Measurements from ENCODE around the gene SOX13. TPM values are rescaled to one million over a fixed set of nuclear protein-coding genes. Genes with fewer than 3 reads are reported as not detected.

The SOX13 gene
- polyA plus RNA-seq, 3 donors: 0.52 TPM; not detected in 2

DNA sequence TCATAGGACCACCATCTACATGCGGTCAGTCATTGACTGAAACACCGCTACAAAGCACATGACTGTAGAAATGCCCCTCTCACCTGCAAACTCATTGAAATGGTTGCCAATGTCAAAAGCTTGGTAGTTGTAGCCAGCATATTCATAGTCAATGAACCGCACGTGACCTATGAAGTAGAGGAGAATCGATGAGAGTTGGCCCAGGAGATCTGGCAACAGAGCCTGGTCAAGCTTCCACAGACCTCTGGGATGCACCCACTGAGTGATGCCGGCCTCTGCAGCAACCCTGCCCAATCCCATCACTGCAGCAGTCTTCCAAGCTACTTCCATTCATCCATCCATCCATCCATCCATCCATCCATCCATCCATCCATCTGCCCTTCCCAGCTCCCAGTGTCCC is 67.0 kb downstream of the SOX13 start:
- Histone ChIP-seq H2AFZ (ENCODE audit: insufficient read depth, low read depth, low read length, poor library complexity, severe bottlenecking) (no peak overlapping the region), H3K4me1 (ENCODE audit: control insufficient read depth in 1 of 2, insufficient read depth in 2 of 2, low read length in 2 of 2) (no peaks in the 10 kb centered on the region), H3K79me2 (ENCODE audit: insufficient read depth, low read length) (no peaks in the 10 kb centered on the region), H3K36me3 (replicated peaks in 1 of 2; ENCODE audit: control insufficient read depth in 1 of 2, insufficient read depth in 2 of 2, low read length in 2 of 2) (no peaks in the 10 kb centered on the region), H3K9me3 (replicated peaks in 1 of 2; ENCODE audit: control insufficient read depth in 1 of 2, insufficient read depth in 1 of 2, low read length in 2 of 2) (no peaks in the 10 kb centered on the region), H4K20me1 (ENCODE audit: insufficient read depth, low read length) (no peaks in the 10 kb centered on the region), H3K4me3 (replicated peaks in 1 of 3; ENCODE audit: low read depth in 2 of 3, low read length in 3 of 3) (no peak overlapping the region), H3K27ac (ENCODE audit: low read depth in 1 of 2, low read length in 2 of 2) (no peak overlapping the region), H3K4me2 (replicated peaks; ENCODE audit: extremely low read depth, low read length, poor library complexity, severe bottlenecking) (no peak overlapping the region), H3K27me3 (ENCODE audit: control insufficient read depth in 2 of 2, insufficient read depth in 2 of 2, low read length in 2 of 2) (no peaks in the 10 kb centered on the region), H3K9ac (ENCODE audit: insufficient read depth, low read length, poor library complexity, severe bottlenecking) (no peak overlapping the region)
- TF ChIP-seq, protein P1, sequence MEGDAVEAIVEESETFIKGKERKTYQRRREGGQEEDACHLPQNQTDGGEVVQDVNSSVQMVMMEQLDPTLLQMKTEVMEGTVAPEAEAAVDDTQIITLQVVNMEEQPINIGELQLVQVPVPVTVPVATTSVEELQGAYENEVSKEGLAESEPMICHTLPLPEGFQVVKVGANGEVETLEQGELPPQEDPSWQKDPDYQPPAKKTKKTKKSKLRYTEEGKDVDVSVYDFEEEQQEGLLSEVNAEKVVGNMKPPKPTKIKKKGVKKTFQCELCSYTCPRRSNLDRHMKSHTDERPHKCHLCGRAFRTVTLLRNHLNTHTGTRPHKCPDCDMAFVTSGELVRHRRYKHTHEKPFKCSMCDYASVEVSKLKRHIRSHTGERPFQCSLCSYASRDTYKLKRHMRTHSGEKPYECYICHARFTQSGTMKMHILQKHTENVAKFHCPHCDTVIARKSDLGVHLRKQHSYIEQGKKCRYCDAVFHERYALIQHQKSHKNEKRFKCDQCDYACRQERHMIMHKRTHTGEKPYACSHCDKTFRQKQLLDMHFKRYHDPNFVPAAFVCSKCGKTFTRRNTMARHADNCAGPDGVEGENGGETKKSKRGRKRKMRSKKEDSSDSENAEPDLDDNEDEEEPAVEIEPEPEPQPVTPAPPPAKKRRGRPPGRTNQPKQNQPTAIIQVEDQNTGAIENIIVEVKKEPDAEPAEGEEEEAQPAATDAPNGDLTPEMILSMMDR (IDR thresholded peaks at IDR 0.05): no peak
- H3K27me3 Mint-ChIP-seq (ENCODE audit: low read depth in 3 of 3): peaks cover 6 to 13% (median 10%) of the 10 kb centered on the region in 3 donors
- H3K4me1 Mint-ChIP-seq: no peaks in the 10 kb centered on the region
- DNase-seq: no peak
- no peaks in the 10 kb centered on the region for H3K9me3 Mint-ChIP-seq
- H3K27ac Mint-ChIP-seq: no peak overlapping the region
- intact Hi-C loops (cut with micrococcal nuclease): no loop called here
- no peak overlapping the region for H3K4me3 Mint-ChIP-seq
- no peaks in the 10 kb centered on the region for H3K36me3 Mint-ChIP-seq
- 90% methylated on average over 1 of the region's 6 CpGs for WGBS (ENCODE audit: insufficient coverage)

- Histone ChIP-seq H3K79me2 (ENCODE audit: insufficient read depth, low read length) (no peaks in the 10 kb centered on the region), H2AFZ (ENCODE audit: insufficient read depth, low read depth, low read length, poor library complexity, severe bottlenecking) (no peak overlapping the region), H3K4me3 (replicated peaks in 1 of 3; ENCODE audit: low read depth in 2 of 3, low read length in 3 of 3) (no peak overlapping the region), H3K9me3 (replicated peaks in 1 of 2; ENCODE audit: control insufficient read depth in 1 of 2, insufficient read depth in 1 of 2, low read length in 2 of 2) (no peaks in the 10 kb centered on the region), H3K27ac (ENCODE audit: low read depth in 1 of 2, low read length in 2 of 2) (no peak overlapping the region), H3K36me3 (replicated peaks in 1 of 2; ENCODE audit: control insufficient read depth in 1 of 2, insufficient read depth in 2 of 2, low read length in 2 of 2) (no peaks in the 10 kb centered on the region), H3K27me3 (ENCODE audit: control insufficient read depth in 2 of 2, insufficient read depth in 2 of 2, low read length in 2 of 2) (no peaks in the 10 kb centered on the region), H3K4me2 (replicated peaks; ENCODE audit: extremely low read depth, low read length, poor library complexity, severe bottlenecking) (no peak overlapping the region), H4K20me1 (ENCODE audit: insufficient read depth, low read length) (no peaks in the 10 kb centered on the region), H3K4me1 (ENCODE audit: control insufficient read depth in 1 of 2, insufficient read depth in 2 of 2, low read length in 2 of 2) (no peaks in the 10 kb centered on the region), H3K9ac (ENCODE audit: insufficient read depth, low read length, poor library complexity, severe bottlenecking) (no peak overlapping the region)
- Mint-ChIP-seq H3K4me1 (no peaks in the 10 kb centered on the region), H3K27ac (no peak overlapping the region), H3K36me3 (no peaks in the 10 kb centered on the region), H3K9me3 (no peaks in the 10 kb centered on the region), H3K27me3 (ENCODE audit: low read depth in 3 of 3) (peaks cover 7 to 11% (median 10%) of the 10 kb centered on the region in 3 donors), H3K4me3 (no peak overlapping the region)
- no peak for DNase-seq
- TF ChIP-seq, protein P1 (IDR thresholded peaks at IDR 0.05): no peak
- intact Hi-C loops (cut with micrococcal nuclease): no loop called here
- 100% methylated on average over 3 of the region's 3 CpGs for WGBS (ENCODE audit: insufficient coverage)
Measured at GRCh38 chr1:204141131-204141530, 68.2 kb downstream of the SOX13 start.

All from CD14-positive monocyte (primary cell).